ENCODE measurements around the gene CAMK2G.

The CAMK2G gene

DNA sequence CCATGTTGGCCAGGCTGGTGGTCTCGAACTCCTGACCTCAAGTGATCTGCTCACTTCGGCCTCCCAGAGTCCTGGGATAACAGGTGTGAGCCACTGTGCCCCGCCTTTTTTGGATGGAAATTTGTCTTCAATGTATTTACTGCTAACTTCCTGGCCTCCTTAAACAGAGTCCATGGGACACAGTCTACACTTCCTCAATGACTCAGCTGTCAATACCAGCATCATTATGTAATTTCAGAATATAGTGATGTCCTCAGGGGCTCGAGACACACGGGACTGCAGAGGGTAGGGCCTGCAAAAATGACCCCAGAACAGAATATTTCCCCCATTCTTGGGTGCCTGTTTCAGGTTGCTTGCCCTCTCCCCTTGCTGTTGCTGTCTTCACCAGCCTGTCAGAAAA lies 31.1 kb downstream of the CAMK2G start:
- Histone ChIP-seq H3F3A (ENCODE audit: insufficient read depth) (no peaks in the 10 kb centered on the region), H2AFZ (ENCODE audit: low read depth, low read length, severe bottlenecking) (no peak overlapping the region), H4K20me1 (ENCODE audit: low read depth, low read length) (no peaks in the 10 kb centered on the region), H3K9ac (ENCODE audit: low read length) (no peak overlapping the region), H3K9me2 (replicated peaks; ENCODE audit: insufficient read depth, low read length) (no peaks in the 10 kb centered on the region), H3K27ac (ENCODE audit: low read depth, low read length) (no peak overlapping the region), H3K36me3 (ENCODE audit: low read length) (no peaks in the 10 kb centered on the region), H3K79me2 (ENCODE audit: insufficient read depth, low read length) (no peaks in the 10 kb centered on the region), H3K4me2 (ENCODE audit: low read depth, low read length, poor library complexity, severe bottlenecking) (no peak overlapping the region), H3K4me3 (ENCODE audit: insufficient read depth, low read length, poor library complexity, severe bottlenecking) (no peak overlapping the region), H3K9me3 (ENCODE audit: insufficient read depth, low read length) (no peaks in the 10 kb centered on the region), H3K27me3 (ENCODE audit: low read length) (no peaks in the 10 kb centered on the region)
- TF ChIP-seq, protein P1, sequence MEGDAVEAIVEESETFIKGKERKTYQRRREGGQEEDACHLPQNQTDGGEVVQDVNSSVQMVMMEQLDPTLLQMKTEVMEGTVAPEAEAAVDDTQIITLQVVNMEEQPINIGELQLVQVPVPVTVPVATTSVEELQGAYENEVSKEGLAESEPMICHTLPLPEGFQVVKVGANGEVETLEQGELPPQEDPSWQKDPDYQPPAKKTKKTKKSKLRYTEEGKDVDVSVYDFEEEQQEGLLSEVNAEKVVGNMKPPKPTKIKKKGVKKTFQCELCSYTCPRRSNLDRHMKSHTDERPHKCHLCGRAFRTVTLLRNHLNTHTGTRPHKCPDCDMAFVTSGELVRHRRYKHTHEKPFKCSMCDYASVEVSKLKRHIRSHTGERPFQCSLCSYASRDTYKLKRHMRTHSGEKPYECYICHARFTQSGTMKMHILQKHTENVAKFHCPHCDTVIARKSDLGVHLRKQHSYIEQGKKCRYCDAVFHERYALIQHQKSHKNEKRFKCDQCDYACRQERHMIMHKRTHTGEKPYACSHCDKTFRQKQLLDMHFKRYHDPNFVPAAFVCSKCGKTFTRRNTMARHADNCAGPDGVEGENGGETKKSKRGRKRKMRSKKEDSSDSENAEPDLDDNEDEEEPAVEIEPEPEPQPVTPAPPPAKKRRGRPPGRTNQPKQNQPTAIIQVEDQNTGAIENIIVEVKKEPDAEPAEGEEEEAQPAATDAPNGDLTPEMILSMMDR (IDR thresholded peaks at IDR 0.05; ENCODE audit: insufficient read depth, low read length, poor library complexity, severe bottlenecking): no peak
- TF ChIP-seq EZH2phosphoT487 (conservative IDR thresholded peaks at IDR 0.05; ENCODE audit: low read length): no peak

DNA sequence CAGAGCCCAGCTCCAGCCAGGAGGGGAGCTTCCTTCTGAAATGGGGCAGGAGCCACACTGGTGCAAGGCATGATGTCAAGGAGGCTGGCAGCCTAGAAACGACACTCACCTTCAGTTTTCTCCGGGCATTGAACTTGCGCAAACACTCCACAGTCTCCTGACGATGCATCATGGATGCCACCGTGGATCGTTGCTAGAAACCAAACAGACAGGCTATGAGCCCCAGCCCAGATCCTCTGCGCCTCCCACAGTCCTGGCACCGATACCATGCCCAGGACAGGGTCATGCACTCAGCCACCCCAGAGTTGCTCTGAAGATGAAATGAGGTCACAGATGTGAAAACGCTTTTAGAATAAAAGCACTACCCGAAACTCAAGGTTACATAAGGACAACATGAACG lies 32.0 kb downstream of the CAMK2G start:
- no peaks in the 10 kb centered on the region for H3K36me3 ChIP-seq (ENCODE audit: low read length)
- H3K27me3 ChIP-seq (ENCODE audit: low read length): no peaks in the 10 kb centered on the region
- no peak overlapping the region for H3K4me2 ChIP-seq (ENCODE audit: low read depth, low read length, poor library complexity, severe bottlenecking)
- no peaks in the 10 kb centered on the region for H3F3A ChIP-seq (ENCODE audit: insufficient read depth)
- H3K9ac ChIP-seq (ENCODE audit: low read length): no peak overlapping the region
- no peaks in the 10 kb centered on the region for H4K20me1 ChIP-seq (ENCODE audit: low read depth, low read length)
- H3K27ac ChIP-seq (ENCODE audit: low read depth, low read length): no peak overlapping the region
- no peaks in the 10 kb centered on the region for H3K9me2 ChIP-seq (replicated peaks; ENCODE audit: insufficient read depth, low read length)
- no peak overlapping the region for H3K4me3 ChIP-seq (ENCODE audit: insufficient read depth, low read length, poor library complexity, severe bottlenecking)
- TF ChIP-seq, protein P1 (IDR thresholded peaks at IDR 0.05; ENCODE audit: insufficient read depth, low read length, poor library complexity, severe bottlenecking): no peak
- TF ChIP-seq EZH2phosphoT487 (conservative IDR thresholded peaks at IDR 0.05; ENCODE audit: low read length): no peak
- no peak overlapping the region for H2AFZ ChIP-seq (ENCODE audit: low read depth, low read length, severe bottlenecking)
- no peaks in the 10 kb centered on the region for H3K9me3 ChIP-seq (ENCODE audit: insufficient read depth, low read length)
- no peaks in the 10 kb centered on the region for H3K79me2 ChIP-seq (ENCODE audit: insufficient read depth, low read length)

DNA sequence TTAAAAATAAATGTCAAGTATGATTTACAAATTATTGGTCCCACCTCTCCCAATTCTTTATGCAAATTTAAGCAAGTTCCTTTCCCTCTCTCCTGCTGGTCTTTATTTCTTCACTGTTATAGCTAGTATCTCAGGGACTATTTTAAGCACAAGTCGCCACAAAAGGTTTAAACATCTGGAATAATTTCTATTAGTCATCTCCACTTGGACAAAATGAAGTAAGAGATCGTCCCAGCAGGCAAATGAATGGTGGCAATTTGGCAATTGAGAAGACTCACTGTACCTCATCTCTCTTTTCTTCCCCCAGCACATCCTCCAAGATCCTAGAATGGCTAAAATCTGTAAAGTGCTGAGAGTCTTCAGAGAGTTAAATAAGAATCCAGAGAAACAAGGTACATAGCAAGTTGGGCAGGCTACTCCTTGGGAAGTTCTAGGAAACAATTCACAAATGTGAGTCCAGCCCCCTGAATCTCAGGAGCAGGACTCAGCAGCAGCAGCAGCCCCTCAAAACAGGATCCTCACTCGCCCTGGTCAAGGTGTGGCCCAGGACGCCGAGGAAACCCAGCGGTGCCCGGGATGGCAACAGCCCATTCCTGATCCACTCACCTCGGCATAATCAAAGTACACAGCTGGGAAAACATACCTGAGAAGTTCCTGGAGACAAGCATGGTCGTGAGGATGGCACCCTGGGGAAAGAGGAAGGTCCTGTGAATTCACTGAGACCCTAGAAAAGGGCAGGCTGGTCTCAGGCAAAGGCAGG lies 32.6 kb downstream of the CAMK2G start:
- no peaks in the 10 kb centered on the region for H3K36me3 ChIP-seq (ENCODE audit: low read length)
- H4K20me1 ChIP-seq (ENCODE audit: low read depth, low read length): no peaks in the 10 kb centered on the region
- no peaks in the 10 kb centered on the region for H3F3A ChIP-seq (ENCODE audit: insufficient read depth)
- H2AFZ ChIP-seq (ENCODE audit: low read depth, low read length, severe bottlenecking): no peak overlapping the region
- H3K9ac ChIP-seq (ENCODE audit: low read length): no peak overlapping the region
- H3K27ac ChIP-seq (ENCODE audit: low read depth, low read length): no peak overlapping the region
- no peak overlapping the region for H3K4me2 ChIP-seq (ENCODE audit: low read depth, low read length, poor library complexity, severe bottlenecking)
- H3K9me2 ChIP-seq (replicated peaks; ENCODE audit: insufficient read depth, low read length): no peaks in the 10 kb centered on the region
- H3K79me2 ChIP-seq (ENCODE audit: insufficient read depth, low read length): no peaks in the 10 kb centered on the region
- TF ChIP-seq EZH2phosphoT487 (conservative IDR thresholded peaks at IDR 0.05; ENCODE audit: low read length): no peak
- TF ChIP-seq, protein P1 (IDR thresholded peaks at IDR 0.05; ENCODE audit: insufficient read depth, low read length, poor library complexity, severe bottlenecking): no peak
- H3K4me3 ChIP-seq (ENCODE audit: insufficient read depth, low read length, poor library complexity, severe bottlenecking): no peak overlapping the region
- no peaks in the 10 kb centered on the region for H3K27me3 ChIP-seq (ENCODE audit: low read length)
- no peaks in the 10 kb centered on the region for H3K9me3 ChIP-seq (ENCODE audit: insufficient read depth, low read length)

Data from SU-DHL-6 (cell line).